NCI-H1930 (cell line): Measurements from ENCODE around the gene OR4F17.
"Not testable (repeated sequence)": the region's sequence is repeated elsewhere in the genome, so short reads cannot be mapped to it uniquely, and the experiment has no call there.

ENCODE experiments used
- DNase-seq, 2 experiments: peaks; one replicate each; lab custom pipeline; 2025; lab: John Stamatoyannopoulos, UW

Gene OR4F17, protein sequence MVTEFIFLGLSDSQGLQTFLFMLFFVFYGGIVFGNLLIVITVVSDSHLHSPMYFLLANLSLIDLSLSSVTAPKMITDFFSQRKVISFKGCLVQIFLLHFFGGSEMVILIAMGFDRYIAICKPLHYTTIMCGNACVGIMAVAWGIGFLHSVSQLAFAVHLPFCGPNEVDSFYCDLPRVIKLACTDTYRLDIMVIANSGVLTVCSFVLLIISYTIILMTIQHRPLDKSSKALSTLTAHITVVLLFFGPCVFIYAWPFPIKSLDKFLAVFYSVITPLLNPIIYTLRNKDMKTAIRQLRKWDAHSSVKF

GRCh38 chr19:106804-107203 lies at the start of gene OR4F17:
OR4F17 (plus strand) TSS chr19:107104; CDS start chr19:110679, 3,575 bp downstream.
- DNase-seq, result not testable (repeated sequence)

- DNase-seq, result not testable (repeated sequence)
Measured at GRCh38 chr19:70793-71192, 36.1 kb upstream of the OR4F17 start.

DNA sequence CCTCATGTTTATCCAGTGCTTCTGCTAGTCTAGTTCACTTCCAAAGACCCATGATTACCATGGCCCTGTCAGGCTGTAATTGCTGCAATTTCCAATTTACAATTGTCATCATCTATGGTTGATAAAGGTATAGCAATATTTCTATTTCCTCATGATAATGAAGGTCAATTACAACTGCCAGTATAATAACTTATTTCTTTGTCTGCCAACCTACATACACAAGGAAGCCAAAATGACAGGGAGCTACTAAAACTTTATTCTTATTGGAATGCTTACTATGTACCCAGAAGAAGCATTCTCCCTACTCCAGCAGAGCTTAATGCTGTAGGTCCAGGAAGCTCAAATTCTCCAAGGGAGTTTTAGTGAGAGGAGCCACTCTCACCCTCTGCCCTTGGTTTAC lies 24.0 kb upstream of the OR4F17 start:
- DNase-seq, result not testable (repeated sequence)

DNA sequence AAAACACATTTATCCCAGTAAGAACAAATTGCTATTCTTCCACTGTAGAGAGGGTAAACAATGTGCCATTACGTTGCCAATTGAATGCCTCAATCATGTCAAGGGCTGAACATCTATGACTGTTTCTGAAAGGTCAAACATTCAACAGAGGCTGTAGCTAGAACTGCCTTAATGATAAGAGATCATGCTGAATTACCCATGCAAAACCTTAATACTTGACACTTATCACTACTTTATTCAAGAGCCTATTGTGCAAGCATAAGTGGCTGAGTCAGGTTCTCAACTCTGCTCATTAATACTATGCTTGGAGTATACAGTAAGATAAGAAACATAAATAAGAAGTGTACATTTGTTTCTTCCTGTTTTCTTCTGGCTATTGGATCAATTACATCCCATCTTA lies 23.3 kb upstream of the OR4F17 start:
- DNase-seq, result not testable (repeated sequence)

DNA sequence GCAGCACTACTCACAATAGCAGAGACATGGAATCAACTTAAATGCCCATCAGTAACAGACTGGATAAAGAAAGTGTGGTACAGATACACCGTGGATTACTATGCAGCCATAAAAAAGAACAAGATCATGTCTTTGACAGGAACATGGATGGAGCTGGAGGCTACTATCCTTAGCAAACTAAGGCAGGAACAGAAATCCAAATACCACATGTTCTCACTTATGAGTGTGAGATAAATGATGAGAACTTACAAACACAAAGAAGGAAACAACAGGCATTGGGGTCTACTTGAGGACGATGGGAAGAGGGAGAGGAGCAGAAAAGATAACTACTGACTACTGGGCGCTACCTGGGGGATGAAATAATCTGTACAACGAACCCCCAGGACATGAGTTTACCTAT lies 16.2 kb upstream of the OR4F17 start:
- not testable (repeated sequence) for DNase-seq

DNA sequence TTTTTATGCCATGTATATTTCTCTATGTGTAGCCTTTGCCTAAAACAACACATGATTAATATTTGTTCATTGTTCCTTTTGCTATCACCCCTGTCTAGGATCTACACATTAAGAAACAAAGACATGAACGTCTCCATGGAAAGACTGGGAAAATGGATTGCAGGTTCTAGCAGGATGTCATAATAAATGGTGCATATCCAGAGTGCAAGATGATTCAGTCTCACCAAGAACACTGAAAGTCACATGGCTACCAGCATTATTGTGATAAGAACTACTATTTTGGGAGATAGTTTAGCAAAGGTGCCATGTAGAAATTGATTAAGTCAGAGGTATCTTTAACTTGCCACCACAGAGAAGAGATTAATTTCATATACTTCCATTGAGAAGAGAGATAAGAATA lies 12.1 kb upstream of the OR4F17 start:
- not testable (repeated sequence) for DNase-seq

GRCh38 chr19:97647-98046 lies 9.3 kb upstream of the OR4F17 start:
- DNase-seq, result not testable (repeated sequence)

- not testable (repeated sequence) for DNase-seq
Measured at GRCh38 chr19:120443-121140, 13.7 kb downstream of the OR4F17 start.
